ENCODE results near the gene CSF2RB. TPM values are rescaled to one million over a fixed set of nuclear protein-coding genes. Genes with fewer than 3 reads are reported as not detected.

Gene CSF2RB
- total and polyA plus RNA-seq, 2 of the 13 experiments (the other 11 are each of a cell fraction or from before 2014, with no cell fraction given): not detected

- no peak for FAIRE-seq
Observed at GRCh38 chr22:36963302-36963701, 49.9 kb downstream of the CSF2RB start.

GRCh38 chr22:36964106-36964505, 50.7 kb downstream of the CSF2RB start:
- Histone ChIP-seq H3K9ac (ENCODE audit: insufficient read depth, low read depth, low read length) (no peak overlapping the region), H2AFZ (ENCODE audit: low read length) (no peak overlapping the region), H3K79me2 (ENCODE audit: insufficient read depth, low read length) (no peaks in the 10 kb centered on the region), H3K27me3 (ENCODE audit: control insufficient read depth in 1 of 2, insufficient read depth in 2 of 2, low read length in 2 of 2) (peaks cover 0 to 5% of the 10 kb centered on the region in 2 experiments; a peak in 2 of 5 replicates), H3K36me3 (replicated peaks in 1 of 2; ENCODE audit: control insufficient read depth in 1 of 2, insufficient read depth in 2 of 2, low read length in 2 of 2) (no peaks in the 10 kb centered on the region), H3K27ac (ENCODE audit: extremely low read length, insufficient read depth, low read length) (no peak overlapping the region), H3K9me3 (ENCODE audit: low read length) (no peaks in the 10 kb centered on the region), H3K4me2 (ENCODE audit: low read depth, low read length) (no peak overlapping the region), H3K4me3 (replicated peaks in 1 of 3; ENCODE audit: insufficient read depth in 1 of 3, low read depth in 2 of 3, low read length in 3 of 3) (no peak overlapping the region), H3K4me1 (ENCODE audit: insufficient read depth, low read length) (no peaks in the 10 kb centered on the region), H4K20me1 (ENCODE audit: insufficient read depth, low read length) (no peaks in the 10 kb centered on the region)
- intact Hi-C loops (cut with micrococcal nuclease; ENCODE audit: unreplicated experiment) (no loop called here), in situ Hi-C loops (cut with HindIII; ENCODE audit: extremely low pct_ligation_motif_present, low pct_unique_long_range_greater_than_20kb) (no loop called here)
- ChIA-PET CTCF (ENCODE audit: low intra/inter-chr PET ratio, low total read pairs) (no interaction called here), POLR2A (no interaction called here)
- DNase-seq (ENCODE audit: low spot score) (no peak), ATAC-seq (no peak), FAIRE-seq (no peak)
- BruUV-seq (replicated peaks): no TSS peak
- TF ChIP-seq ZNF350 (CRISPR knock-in tag; IDR thresholded peaks at IDR 0.05; ENCODE audit: borderline replicate concordance, low read depth) (no peak), ZNF563 (CRISPR knock-in tag; IDR thresholded peaks at IDR 0.05) (no peak), SKIL (CRISPR knock-in tag; IDR thresholded peaks at IDR 0.05; ENCODE audit: borderline replicate concordance) (no peak), REL (CRISPR knock-in tag; conservative IDR thresholded peaks at IDR 0.05) (no peak), ATF1 (CRISPR knock-in tag; IDR thresholded peaks at IDR 0.05) (no peak), HOXD1 (CRISPR knock-in tag; IDR thresholded peaks at IDR 0.05) (no peak), XBP1 (CRISPR knock-in tag; IDR thresholded peaks at IDR 0.05) (no peak)
- TF ChIP-seq, protein P1, sequence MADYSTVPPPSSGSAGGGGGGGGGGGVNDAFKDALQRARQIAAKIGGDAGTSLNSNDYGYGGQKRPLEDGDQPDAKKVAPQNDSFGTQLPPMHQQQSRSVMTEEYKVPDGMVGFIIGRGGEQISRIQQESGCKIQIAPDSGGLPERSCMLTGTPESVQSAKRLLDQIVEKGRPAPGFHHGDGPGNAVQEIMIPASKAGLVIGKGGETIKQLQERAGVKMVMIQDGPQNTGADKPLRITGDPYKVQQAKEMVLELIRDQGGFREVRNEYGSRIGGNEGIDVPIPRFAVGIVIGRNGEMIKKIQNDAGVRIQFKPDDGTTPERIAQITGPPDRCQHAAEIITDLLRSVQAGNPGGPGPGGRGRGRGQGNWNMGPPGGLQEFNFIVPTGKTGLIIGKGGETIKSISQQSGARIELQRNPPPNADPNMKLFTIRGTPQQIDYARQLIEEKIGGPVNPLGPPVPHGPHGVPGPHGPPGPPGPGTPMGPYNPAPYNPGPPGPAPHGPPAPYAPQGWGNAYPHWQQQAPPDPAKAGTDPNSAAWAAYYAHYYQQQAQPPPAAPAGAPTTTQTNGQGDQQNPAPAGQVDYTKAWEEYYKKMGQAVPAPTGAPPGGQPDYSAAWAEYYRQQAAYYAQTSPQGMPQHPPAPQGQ (CRISPR knock-in tag; IDR thresholded peaks at IDR 0.05; ENCODE audit: borderline replicate concordance): no peak

More at GRCh38 chr22:36963302-36963701, 49.9 kb downstream of the CSF2RB start:
- BruUV-seq (replicated peaks): no TSS peak
- whole genome bisulfite sequencing (ENCODE audit: low lambda C conversion rate): 22% methylated on average over 2 of the region's 2 CpGs
- no peaks in the 10 kb centered on the region for H3K9me3 ChIP-seq (ENCODE audit: low read length)
- no peaks in the 10 kb centered on the region for H3K36me3 ChIP-seq (replicated peaks in 1 of 2; ENCODE audit: control insufficient read depth in 1 of 2, insufficient read depth in 2 of 2, low read length in 2 of 2)
- H3K4me2 ChIP-seq (ENCODE audit: low read depth, low read length): no peak overlapping the region
- intact Hi-C loops (cut with micrococcal nuclease; ENCODE audit: unreplicated experiment): no loop called here
- H3K4me1 ChIP-seq (ENCODE audit: insufficient read depth, low read length): no peaks in the 10 kb centered on the region
- in situ Hi-C loops (cut with HindIII; ENCODE audit: extremely low pct_ligation_motif_present, low pct_unique_long_range_greater_than_20kb): no loop called here
- ChIA-PET CTCF (ENCODE audit: low intra/inter-chr PET ratio, low total read pairs) (no interaction called here), POLR2A (no interaction called here)
- peaks cover 0 to 4% of the 10 kb centered on the region in 2 experiments; a peak in 1 of 5 replicates for H3K27me3 ChIP-seq (ENCODE audit: control insufficient read depth in 1 of 2, insufficient read depth in 2 of 2, low read length in 2 of 2)
- H3K27ac ChIP-seq (ENCODE audit: extremely low read length, insufficient read depth, low read length): no peak overlapping the region
- TF ChIP-seq ZNF546 (CRISPR knock-in tag; conservative IDR thresholded peaks at IDR 0.05) (no peak), ZNF891 (CRISPR knock-in tag; IDR thresholded peaks at IDR 0.05) (no peak), MAZ (IDR thresholded peaks at IDR 0.05; ENCODE audit: borderline replicate concordance, low read depth, low read length) (no peak), MAZ (CRISPR knock-in tag; IDR thresholded peaks at IDR 0.05; ENCODE audit: low read depth) (no peak), KDM2A (CRISPR knock-in tag; IDR thresholded peaks at IDR 0.05; ENCODE audit: borderline replicate concordance, low read depth) (no peak), HNRNPK (IDR thresholded peaks at IDR 0.05; ENCODE audit: low read depth, low read length, poor library complexity, severe bottlenecking) (peak; percentile 34), ZFP37 (CRISPR knock-in tag; IDR thresholded peaks at IDR 0.05; ENCODE audit: borderline replicate concordance) (no peak)
- TF ChIP-seq, protein P2, sequence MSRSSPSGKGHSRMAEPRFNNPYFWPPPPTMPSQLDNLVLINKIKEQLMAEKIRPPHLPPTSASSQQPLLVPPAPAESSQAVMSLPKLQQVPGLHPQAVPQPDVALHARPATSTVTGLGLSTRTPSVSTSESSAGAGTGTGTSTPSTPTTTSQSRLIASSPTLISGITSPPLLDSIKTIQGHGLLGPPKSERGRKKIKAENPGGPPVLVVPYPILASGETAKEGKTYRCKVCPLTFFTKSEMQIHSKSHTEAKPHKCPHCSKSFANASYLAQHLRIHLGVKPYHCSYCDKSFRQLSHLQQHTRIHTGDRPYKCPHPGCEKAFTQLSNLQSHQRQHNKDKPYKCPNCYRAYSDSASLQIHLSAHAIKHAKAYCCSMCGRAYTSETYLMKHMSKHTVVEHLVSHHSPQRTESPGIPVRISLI (CRISPR knock-in tag; IDR thresholded peaks at IDR 0.05; ENCODE audit: borderline replicate concordance): no peak
- DNase-seq (ENCODE audit: low spot score) (no peak), ATAC-seq (no peak)
- H2AFZ ChIP-seq (ENCODE audit: low read length): no peak overlapping the region
- no peak overlapping the region for H3K4me3 ChIP-seq (replicated peaks in 1 of 3; ENCODE audit: insufficient read depth in 1 of 3, low read depth in 2 of 3, low read length in 3 of 3)
- H4K20me1 ChIP-seq (ENCODE audit: insufficient read depth, low read length): no peaks in the 10 kb centered on the region
- H3K79me2 ChIP-seq (ENCODE audit: insufficient read depth, low read length): no peaks in the 10 kb centered on the region
- no peak overlapping the region for H3K9ac ChIP-seq (ENCODE audit: insufficient read depth, low read depth, low read length)

All from HepG2 (cell line).